RWPE2 (cell line): ENCODE data around the gene CCDC138.

Source experiments
- ATAC-seq: fragments of 200-7000 bp; cut with Tn5 transposase; 3 replicates; pipeline ENCODE4 v1.9.1; 2021; ENCODE audit warnings: low read depth
- DNase-seq: peaks from one replicate; pipeline ENCODE4 v3.0.0-alpha.2; 2020; ENCODE audit warnings: low spot score
- H3K27ac ChIP-seq: fragments of 450-650 bp; 2 replicates; pipeline ENCODE4 v1.5.1; 2017; ENCODE audit warnings: mild to moderate bottlenecking; ENCODE audit not compliant: poor library complexity, severe bottlenecking
- H3K27me3 ChIP-seq: fragments of 250-450 bp; sonication (Bioruptor Pico); 2 replicates; pipeline ENCODE4 v1.5.1; 2021; ENCODE audit warnings: mild to moderate bottlenecking, moderate library complexity; ENCODE audit not compliant: insufficient read depth, poor library complexity, severe bottlenecking
- H3K36me3 ChIP-seq: fragments of 250-450 bp; sonication (Bioruptor Pico); 2 replicates; pipeline ENCODE4 v1.5.1; 2020; ENCODE audit warnings: low read depth, mild to moderate bottlenecking, moderate library complexity
- H3K4me1 ChIP-seq: fragments of 250-450 bp; sonication (Bioruptor Pico); 2 replicates; pipeline ENCODE4 v1.5.1; 2021; ENCODE audit warnings: mild to moderate bottlenecking, moderate library complexity; ENCODE audit not compliant: insufficient read depth, poor library complexity, severe bottlenecking
- H3K4me3 ChIP-seq: fragments of 250-450 bp; sonication (Bioruptor Pico); 2 replicates; pipeline ENCODE4 v1.5.1; 2021; ENCODE audit warnings: mild to moderate bottlenecking, moderate library complexity; ENCODE audit not compliant: severe bottlenecking
- H3K9me3 ChIP-seq: fragments of 250-450 bp; sonication (Bioruptor Pico); 2 replicates; pipeline ENCODE4 v1.5.1; 2021; ENCODE audit warnings: mild to moderate bottlenecking, moderate library complexity; ENCODE audit not compliant: severe bottlenecking
- CTCF ChIP-seq: fragments of 450-650 bp; IDR thresholded peaks from one replicate; pipeline ENCODE4 v1.5.1; 2017; ENCODE audit warnings: mild to moderate bottlenecking, moderate library complexity; ENCODE audit not compliant: poor library complexity, severe bottlenecking

The CCDC138 gene

GRCh38 chr2:108868911-108869310 lies 82.3 kb downstream of the CCDC138 start:
- Histone ChIP-seq H3K9me3 (peaks cover 4% of the 10 kb centered on the region), H3K4me3 (no peak overlapping the region), H3K4me1 (no peaks in the 10 kb centered on the region), H3K27ac (no peak overlapping the region), H3K36me3 (peaks cover 3% of the 10 kb centered on the region), H3K27me3 (no peaks in the 10 kb centered on the region)
- ATAC-seq (no peak), DNase-seq (no peak)
- no peak for TF ChIP-seq CTCF

- no peak for TF ChIP-seq CTCF
- H3K4me3 ChIP-seq: no peak overlapping the region
- H3K36me3 ChIP-seq: peaks cover 3% of the 10 kb centered on the region
- H3K4me1 ChIP-seq: no peaks in the 10 kb centered on the region
- H3K9me3 ChIP-seq: peaks cover 4% of the 10 kb centered on the region
- DNase-seq (no peak), ATAC-seq (no peak)
- H3K27ac ChIP-seq: no peak overlapping the region
- no peaks in the 10 kb centered on the region for H3K27me3 ChIP-seq
These were observed 83.0 kb downstream of the CCDC138 start for GRCh38 chr2:108869542-108869941.

GRCh38 chr2:108870069-108870644 lies 83.6 kb downstream of the CCDC138 start:
- TF ChIP-seq CTCF: no peak
- Histone ChIP-seq H3K36me3 (peaks cover 3% of the 10 kb centered on the region), H3K4me3 (no peak overlapping the region), H3K27me3 (no peaks in the 10 kb centered on the region), H3K4me1 (no peaks in the 10 kb centered on the region), H3K27ac (no peak overlapping the region), H3K9me3 (peaks cover 4% of the 10 kb centered on the region)
- DNase-seq: no peak
- no peak for ATAC-seq

- H3K9me3 ChIP-seq: no peaks in the 10 kb centered on the region
- no peak for TF ChIP-seq CTCF
- ATAC-seq: no peak
- no peaks in the 10 kb centered on the region for H3K27me3 ChIP-seq
- H3K27ac ChIP-seq: no peak overlapping the region
- peaks cover 11% of the 10 kb centered on the region for H3K36me3 ChIP-seq
- DNase-seq: no peak
- no peak overlapping the region for H3K4me3 ChIP-seq
- no peaks in the 10 kb centered on the region for H3K4me1 ChIP-seq
These were observed 90.9 kb downstream of the CCDC138 start for GRCh38 chr2:108877506-108877905.

- no peaks in the 10 kb centered on the region for H3K9me3 ChIP-seq
- no peak overlapping the region for H3K4me3 ChIP-seq
- peaks cover 11% of the 10 kb centered on the region; the same call in 1 of the 2 replicates for H3K36me3 ChIP-seq
- H3K27ac ChIP-seq: no peak overlapping the region
- DNase-seq (no peak), ATAC-seq (no peak)
- no peak for TF ChIP-seq CTCF
- no peaks in the 10 kb centered on the region for H3K27me3 ChIP-seq
- H3K4me1 ChIP-seq: no peaks in the 10 kb centered on the region
These were observed 91.7 kb downstream of the CCDC138 start for GRCh38 chr2:108878276-108878675.
